SU-DHL-6 (cell line): ENCODE data around the gene RFFL.

ENCODE experiments used
- EZH2phosphoT487 ChIP-seq: fragments of 200-600 bp; sonication (generic), shearing (Covaris generic); conservative IDR thresholded peaks from 2 replicates; pipeline ENCODE4 v1.6.1; 2018; ENCODE audit warnings: mild to moderate bottlenecking, antibody characterized with exemption, low read length, moderate library complexity, mixed read lengths
- TF ChIP-seq, protein P1 (sequence below): fragments of 200-600 bp; sonication (generic); IDR thresholded peaks from one replicate; pipeline ENCODE4 v1.5.1; 2017; ENCODE audit warnings: antibody characterized with exemption, mild to moderate bottlenecking, low read length, moderate library complexity; ENCODE audit not compliant: insufficient read depth, poor library complexity, severe bottlenecking

GRCh38 chr17:34974794-34975785 is 88.4 kb downstream of the RFFL start:
- TF ChIP-seq, protein P1, sequence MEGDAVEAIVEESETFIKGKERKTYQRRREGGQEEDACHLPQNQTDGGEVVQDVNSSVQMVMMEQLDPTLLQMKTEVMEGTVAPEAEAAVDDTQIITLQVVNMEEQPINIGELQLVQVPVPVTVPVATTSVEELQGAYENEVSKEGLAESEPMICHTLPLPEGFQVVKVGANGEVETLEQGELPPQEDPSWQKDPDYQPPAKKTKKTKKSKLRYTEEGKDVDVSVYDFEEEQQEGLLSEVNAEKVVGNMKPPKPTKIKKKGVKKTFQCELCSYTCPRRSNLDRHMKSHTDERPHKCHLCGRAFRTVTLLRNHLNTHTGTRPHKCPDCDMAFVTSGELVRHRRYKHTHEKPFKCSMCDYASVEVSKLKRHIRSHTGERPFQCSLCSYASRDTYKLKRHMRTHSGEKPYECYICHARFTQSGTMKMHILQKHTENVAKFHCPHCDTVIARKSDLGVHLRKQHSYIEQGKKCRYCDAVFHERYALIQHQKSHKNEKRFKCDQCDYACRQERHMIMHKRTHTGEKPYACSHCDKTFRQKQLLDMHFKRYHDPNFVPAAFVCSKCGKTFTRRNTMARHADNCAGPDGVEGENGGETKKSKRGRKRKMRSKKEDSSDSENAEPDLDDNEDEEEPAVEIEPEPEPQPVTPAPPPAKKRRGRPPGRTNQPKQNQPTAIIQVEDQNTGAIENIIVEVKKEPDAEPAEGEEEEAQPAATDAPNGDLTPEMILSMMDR = no peak
- no peak for TF ChIP-seq EZH2phosphoT487
